ENCODE data around the gene PSG11.

Gene PSG11

GRCh38 chr19:42965176-42965575, 61.1 kb downstream of the PSG11 start:
- no peaks in the 10 kb centered on the region for H3K9me3 Mint-ChIP-seq
- no peak overlapping the region for H3K27ac Mint-ChIP-seq
- DNase-seq (no peak), ATAC-seq (replicated peaks) (no peak)
- H3K27me3 Mint-ChIP-seq: peaks cover 24 to 39% of the 10 kb centered on the region in 2 donors
- no peaks in the 10 kb centered on the region for H3K36me3 Mint-ChIP-seq (ENCODE audit: insufficient read depth)
- no peaks in the 10 kb centered on the region for H3K4me1 Mint-ChIP-seq (ENCODE audit: low read depth in 2 of 2)
- no peak overlapping the region for H3K4me3 Mint-ChIP-seq

GRCh38 chr19:42961119-42961518, 65.2 kb downstream of the PSG11 start:
- ATAC-seq (replicated peaks) (no peak), DNase-seq (no peak)
- Mint-ChIP-seq H3K4me1 (ENCODE audit: low read depth in 2 of 2) (no peaks in the 10 kb centered on the region), H3K9me3 (peaks cover 0 to 2% of the 10 kb centered on the region in 2 donors), H3K4me3 (no peak overlapping the region), H3K27ac (no peak overlapping the region), H3K36me3 (ENCODE audit: insufficient read depth) (peaks cover 3% of the 10 kb centered on the region), H3K27me3 (peaks cover 15 to 32% of the 10 kb centered on the region in 2 donors)

All from effector memory CD8-positive, alpha-beta T cell (primary cell).